BE2C (cell line): Measurements from ENCODE around the gene ATP6V0B.

Source experiments
- DNase-seq: peaks from one replicate; pipeline ENCODE4 v3.0.0-alpha.2; 2020
- H3K27me3 ChIP-seq: fragments of 250-450 bp; sonication (Bioruptor Pico); 2 replicates; pipeline ENCODE4 v1.5.1; 2020; ENCODE audit warnings: mild to moderate bottlenecking
- H3K36me3 ChIP-seq: fragments of 250-450 bp; sonication (Bioruptor Pico); 2 replicates; pipeline ENCODE4 v1.5.1; 2020; ENCODE audit warnings: mild to moderate bottlenecking
- H3K4me1 ChIP-seq: fragments of 250-450 bp; sonication (Bioruptor Pico); 2 replicates; pipeline ENCODE4 v1.5.1; 2020
- H3K4me3 ChIP-seq: 2 replicates; pipeline ENCODE4 v1.5.1; 2011; ENCODE audit warnings: low read depth, low read length
- H3K9me3 ChIP-seq: fragments of 250-450 bp; sonication (Bioruptor Pico); 2 replicates; pipeline ENCODE4 v1.5.1; 2020
- TF ChIP-seq, protein P1 (sequence below): IDR thresholded peaks from 2 replicates; pipeline ENCODE4 v1.5.1; 2012; ENCODE audit warnings: mild to moderate bottlenecking, low read depth, low read length

The ATP6V0B gene

DNA sequence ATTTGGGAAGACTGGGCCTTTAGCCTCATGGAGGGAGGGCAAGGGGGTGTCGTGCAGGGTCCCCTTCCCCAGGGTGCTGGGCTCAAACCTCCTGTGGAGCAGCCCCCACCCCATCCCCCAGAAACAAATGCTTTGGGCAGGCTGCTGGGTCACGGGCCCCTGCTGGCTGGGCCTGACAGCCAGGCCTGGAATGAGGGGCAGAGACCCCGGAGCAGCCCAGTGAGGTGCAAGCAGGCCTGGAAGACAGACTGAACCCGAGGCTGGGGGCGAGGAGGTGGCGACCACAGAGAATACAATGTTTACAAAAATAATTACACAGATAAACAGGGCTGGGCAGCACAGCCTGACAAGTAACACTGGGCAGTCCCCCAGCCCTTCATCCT lies 22.0 kb downstream of the ATP6V0B start:
- Histone ChIP-seq H3K4me1 (peaks cover 19% of the 10 kb centered on the region), H3K27me3 (no peaks in the 10 kb centered on the region), H3K9me3 (no peaks in the 10 kb centered on the region), H3K4me3 (no peak overlapping the region), H3K36me3 (no peaks in the 10 kb centered on the region)
- TF ChIP-seq, protein P1, sequence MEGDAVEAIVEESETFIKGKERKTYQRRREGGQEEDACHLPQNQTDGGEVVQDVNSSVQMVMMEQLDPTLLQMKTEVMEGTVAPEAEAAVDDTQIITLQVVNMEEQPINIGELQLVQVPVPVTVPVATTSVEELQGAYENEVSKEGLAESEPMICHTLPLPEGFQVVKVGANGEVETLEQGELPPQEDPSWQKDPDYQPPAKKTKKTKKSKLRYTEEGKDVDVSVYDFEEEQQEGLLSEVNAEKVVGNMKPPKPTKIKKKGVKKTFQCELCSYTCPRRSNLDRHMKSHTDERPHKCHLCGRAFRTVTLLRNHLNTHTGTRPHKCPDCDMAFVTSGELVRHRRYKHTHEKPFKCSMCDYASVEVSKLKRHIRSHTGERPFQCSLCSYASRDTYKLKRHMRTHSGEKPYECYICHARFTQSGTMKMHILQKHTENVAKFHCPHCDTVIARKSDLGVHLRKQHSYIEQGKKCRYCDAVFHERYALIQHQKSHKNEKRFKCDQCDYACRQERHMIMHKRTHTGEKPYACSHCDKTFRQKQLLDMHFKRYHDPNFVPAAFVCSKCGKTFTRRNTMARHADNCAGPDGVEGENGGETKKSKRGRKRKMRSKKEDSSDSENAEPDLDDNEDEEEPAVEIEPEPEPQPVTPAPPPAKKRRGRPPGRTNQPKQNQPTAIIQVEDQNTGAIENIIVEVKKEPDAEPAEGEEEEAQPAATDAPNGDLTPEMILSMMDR, result no peak
- no peak for DNase-seq

DNA sequence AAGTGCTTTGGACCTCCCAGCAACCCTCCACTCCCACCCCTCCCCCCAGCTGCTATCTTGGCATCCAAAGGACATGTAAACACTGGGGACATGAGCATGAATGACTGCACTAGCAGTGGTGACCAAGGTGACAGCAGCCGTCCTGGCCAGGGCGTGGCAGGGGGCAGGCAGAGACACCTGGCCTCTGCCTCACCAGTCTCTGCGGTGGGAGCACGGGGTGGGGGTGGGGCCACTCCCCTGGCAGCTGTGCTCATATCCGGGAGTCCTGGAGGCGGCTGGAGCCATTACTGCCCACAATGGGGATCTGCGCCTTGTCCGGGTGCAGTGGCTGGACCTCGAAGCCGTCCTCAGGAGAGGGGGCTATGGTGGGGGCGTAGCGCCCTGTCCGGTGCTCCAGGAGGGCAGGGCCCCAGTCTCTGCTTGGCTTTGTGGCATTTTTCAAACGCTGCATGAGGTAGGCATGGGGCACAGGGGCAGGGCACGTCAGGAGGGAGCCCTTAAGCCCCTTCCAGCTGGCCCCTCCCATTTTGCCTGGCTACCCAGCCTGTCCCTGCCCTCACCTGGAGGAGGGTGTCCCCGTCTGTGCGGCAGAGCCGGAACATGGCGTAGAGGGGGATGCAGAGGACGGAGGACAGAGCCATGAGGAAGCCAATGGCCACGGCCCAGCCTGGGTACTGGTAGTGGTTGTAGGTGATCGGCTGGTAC lies 22.7 kb downstream of the ATP6V0B start:
- TF ChIP-seq, protein P1, result no peak
- Histone ChIP-seq H3K9me3 (no peaks in the 10 kb centered on the region), H3K4me3 (no peak overlapping the region), H3K4me1 (peaks cover 19% of the 10 kb centered on the region), H3K36me3 (no peaks in the 10 kb centered on the region), H3K27me3 (no peaks in the 10 kb centered on the region)
- DNase-seq, result no peak

DNA sequence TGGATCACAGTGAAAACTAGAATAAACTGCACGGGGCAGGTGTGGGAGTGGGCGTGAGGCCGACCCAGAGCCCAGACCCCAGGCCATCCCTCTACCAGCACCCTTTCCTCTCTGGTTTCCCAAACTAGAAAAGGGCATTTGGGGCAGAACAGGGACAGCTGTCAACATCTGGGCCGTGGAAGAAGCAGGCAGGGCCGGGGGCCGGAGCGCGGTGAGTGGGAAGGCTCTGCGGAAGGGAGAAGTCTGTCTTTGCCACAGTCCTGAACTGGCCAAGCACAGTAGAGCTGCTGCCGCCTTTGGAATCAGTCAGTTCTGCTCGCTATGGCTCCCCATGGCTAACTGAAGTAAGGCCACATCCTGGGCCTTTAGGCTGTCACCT lies 23.2 kb downstream of the ATP6V0B start:
- no peaks in the 10 kb centered on the region for H3K9me3 ChIP-seq
- TF ChIP-seq, protein P1, result no peak
- H3K27me3 ChIP-seq, result no peaks in the 10 kb centered on the region
- peaks cover 19% of the 10 kb centered on the region for H3K4me1 ChIP-seq
- H3K4me3 ChIP-seq, result no peak overlapping the region
- no peak for DNase-seq
- no peaks in the 10 kb centered on the region for H3K36me3 ChIP-seq

DNA sequence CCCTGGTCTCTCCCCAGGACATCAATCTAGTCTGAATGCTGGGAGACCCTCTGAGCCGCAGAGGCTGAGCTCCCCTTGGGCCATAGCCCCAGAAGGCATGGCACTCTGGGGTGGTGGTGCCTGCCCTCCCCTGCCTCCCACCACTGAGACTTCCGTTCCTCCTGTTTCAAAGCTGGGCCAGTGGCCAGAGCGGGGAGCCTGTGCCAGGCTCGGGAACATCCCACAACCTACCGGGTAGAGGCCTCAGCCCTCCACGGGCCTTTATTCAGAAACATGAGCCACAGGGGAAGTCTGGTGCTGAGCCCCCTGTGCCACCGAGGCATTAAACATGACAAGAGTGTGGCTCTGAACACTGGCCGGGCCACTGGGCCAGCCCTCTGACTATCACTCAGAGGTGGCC lies 24.7 kb downstream of the ATP6V0B start:
- Histone ChIP-seq H3K27me3 (no peaks in the 10 kb centered on the region), H3K4me1 (peaks cover 19% of the 10 kb centered on the region), H3K9me3 (no peaks in the 10 kb centered on the region), H3K36me3 (no peaks in the 10 kb centered on the region), H3K4me3 (no peak overlapping the region)
- TF ChIP-seq, protein P1, result no peak
- no peak for DNase-seq

DNA sequence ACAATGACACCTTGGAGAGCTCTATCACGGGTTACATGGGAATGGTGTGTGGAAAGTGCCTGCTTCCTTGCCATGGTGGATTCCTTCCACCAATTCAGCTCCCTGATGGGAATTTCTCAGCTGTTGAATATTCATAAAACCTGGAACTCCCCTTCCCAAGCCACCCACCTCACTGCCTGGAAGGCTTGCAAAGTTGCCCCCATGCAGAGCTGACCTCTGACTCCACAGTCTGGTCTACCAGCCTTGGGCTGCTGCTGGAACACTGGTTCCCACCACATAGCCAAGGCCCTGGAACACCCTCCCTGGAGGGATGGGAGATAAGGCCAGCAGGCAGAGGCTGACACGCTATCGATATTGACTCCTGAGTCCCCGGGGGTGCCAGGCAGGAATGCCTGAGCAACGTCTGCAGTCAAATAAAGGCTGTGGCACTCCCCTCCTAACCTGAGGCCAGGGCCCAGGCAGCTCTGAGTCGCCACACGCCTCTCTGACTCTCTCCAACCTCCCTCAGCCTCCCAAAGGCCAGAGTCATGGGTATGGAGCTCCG lies 25.4 kb downstream of the ATP6V0B start:
- Histone ChIP-seq H3K27me3 (no peaks in the 10 kb centered on the region), H3K36me3 (no peaks in the 10 kb centered on the region), H3K9me3 (no peaks in the 10 kb centered on the region), H3K4me1 (peaks cover 16% of the 10 kb centered on the region), H3K4me3 (no peak overlapping the region)
- TF ChIP-seq, protein P1, result no peak
- DNase-seq, result no peak

DNA sequence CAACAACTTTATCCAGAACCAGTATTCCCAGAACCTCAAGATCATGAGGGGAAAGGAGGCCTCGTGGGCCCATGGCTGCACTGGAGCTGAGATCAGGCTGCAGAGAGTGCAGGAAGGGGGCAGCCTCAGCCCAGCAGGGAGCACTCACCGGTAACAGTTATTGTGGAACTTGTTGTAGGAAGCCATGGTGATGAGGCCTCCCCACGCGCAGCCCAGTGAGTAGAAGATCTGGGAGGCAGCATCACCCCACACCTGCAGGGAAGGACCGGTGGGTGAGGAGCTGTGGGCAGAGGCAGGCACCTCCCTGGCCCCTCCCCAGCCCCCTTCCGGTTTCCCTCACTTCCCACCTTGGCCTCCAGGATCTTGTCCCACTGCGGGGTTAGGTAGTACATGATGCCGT lies 27.4 kb downstream of the ATP6V0B start:
- H3K9me3 ChIP-seq, result no peaks in the 10 kb centered on the region
- TF ChIP-seq, protein P1, result no peak
- H3K4me3 ChIP-seq, result no peak overlapping the region
- no peak for DNase-seq
- H3K4me1 ChIP-seq, result peaks cover under 1% of the 10 kb centered on the region; the same call in 1 of the 2 replicates
- H3K36me3 ChIP-seq, result no peaks in the 10 kb centered on the region
- H3K27me3 ChIP-seq, result no peaks in the 10 kb centered on the region
